GM21786 (cell line): Measurements from ENCODE around the gene PARVB.

Source experiments
- ATAC-seq: cut with Tn5 transposase; IDR thresholded peaks from one replicate; pipeline ENCODE4 v1.9.1; 2021; ENCODE audit not compliant: unreplicated experiment

The PARVB gene

DNA sequence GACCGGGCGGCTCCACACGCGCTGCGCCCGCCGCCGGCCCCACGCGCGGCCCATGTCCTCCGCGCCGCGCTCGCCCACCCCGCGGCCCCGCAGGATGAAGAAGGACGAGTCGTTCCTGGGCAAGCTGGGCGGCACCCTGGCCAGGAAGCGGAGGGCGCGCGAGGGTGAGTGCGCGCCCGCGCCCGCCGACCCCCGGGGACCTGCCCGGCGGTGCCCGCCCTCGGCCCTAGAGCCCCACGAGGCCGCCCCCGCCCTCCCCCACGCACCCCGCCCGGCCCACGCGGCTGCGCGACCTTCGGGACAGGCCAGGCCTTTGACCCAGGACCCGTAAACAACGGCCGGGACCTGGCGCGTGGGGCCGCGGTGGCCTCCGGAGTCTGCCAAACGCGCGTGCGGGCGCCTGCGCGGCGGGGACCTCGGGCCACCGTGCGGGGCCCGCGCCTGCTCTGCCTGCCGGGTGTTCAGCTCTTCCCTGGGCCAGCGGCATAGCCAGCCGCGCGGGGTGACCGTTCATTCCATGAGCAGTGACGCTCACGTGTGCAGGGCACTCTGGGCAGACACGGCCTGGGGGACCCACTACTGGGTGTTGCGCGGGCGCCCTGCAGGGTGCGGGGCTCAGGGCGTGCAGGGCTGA lies at the start of gene PARVB:
Gene PARVB, plus strand, starts transcription at position 15 of the 634 bp plus-strand sequence. Its CDS starts 38 bp downstream, at position 53.
- ATAC-seq, result no peak

DNA sequence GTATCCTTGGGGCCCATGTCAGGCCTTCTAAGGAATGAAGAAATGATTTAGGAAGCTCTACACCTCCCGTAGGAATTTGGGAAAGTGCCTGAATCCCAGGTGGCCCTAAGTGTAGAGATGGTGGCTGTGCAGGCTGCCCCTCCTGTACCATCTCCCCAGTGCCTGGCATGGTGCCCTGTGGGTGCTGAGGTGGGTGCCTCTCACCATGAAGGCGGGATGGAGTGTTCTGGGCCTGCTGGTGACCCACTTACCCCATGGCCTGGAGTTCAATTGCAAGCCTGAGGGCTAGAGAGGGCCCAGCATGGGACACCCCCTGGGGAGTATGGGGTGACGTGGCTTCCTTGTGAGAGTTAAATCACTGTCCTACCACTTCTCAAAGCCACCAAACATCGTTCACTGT lies 49.1 kb upstream of the PARVB start:
- ATAC-seq, result no peak

DNA sequence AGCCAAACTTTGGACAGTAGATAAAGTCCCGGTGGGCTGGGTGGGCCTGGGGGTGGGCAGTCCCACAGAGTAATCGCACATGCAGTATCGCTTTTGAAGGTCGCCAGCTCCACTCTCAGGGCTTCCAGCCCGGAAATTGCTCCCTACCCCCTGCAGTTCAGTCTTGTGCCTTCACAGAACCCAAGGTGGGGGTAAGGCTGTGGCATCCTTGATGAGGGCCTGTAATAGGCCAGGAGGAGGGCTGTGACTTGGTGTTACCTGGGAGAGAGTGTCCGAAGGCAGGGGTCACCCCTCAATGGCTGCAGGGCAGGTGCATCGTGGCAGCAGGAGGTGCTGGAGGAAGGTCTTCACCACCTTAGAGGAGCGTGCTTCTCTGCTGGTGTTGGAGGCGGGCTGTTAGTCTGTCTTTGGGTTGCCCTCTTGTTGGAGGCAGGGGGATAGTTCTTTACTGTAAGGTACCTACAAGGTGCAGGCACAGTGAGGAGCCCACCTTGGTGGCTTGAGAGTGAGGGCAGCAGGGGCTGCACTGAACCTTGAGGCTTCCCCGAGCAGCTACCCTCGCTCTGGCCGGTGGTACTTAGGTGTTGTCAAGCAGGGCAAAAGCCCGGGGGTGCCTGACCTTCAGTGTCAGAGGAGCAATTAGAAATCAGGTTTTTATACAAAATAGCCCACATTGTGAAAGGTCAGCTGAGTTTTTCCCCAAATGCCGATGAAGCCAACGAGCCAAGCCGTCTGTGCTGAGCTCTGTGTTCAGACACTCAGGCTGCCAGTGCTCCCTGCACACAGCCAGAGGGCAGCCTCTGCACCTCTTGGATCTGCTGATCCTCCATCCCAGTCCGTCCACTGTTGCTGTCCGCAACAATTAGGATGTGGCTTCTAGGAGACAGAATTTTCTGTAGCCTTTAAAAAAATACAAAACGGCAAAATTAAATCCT lies 47.0 kb upstream of the PARVB start:
- no peak for ATAC-seq

DNA sequence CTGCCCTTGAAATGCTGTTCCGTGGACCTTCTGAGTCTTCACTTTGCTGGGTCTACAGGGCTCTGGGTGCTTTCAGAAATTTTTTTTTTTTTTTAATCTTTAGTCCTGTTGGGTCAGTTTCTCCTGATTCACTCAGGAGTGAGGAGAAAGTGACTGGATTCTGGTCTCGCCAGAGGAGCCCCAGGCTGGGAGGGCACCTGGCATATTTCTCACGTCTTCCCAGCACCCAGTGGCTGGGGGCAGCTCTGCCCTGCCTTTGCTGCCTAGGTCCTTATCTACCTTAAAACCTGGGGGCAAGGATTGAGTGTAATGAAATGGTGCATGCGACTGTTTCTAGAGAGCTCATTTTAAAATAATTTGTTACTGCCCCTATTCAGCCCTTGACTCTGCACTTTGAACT lies 45.5 kb upstream of the PARVB start:
- ATAC-seq, result no peak

- ATAC-seq, result no peak
Measured at GRCh38 chr22:43980579-43980978, 43.5 kb upstream of the PARVB start.

DNA sequence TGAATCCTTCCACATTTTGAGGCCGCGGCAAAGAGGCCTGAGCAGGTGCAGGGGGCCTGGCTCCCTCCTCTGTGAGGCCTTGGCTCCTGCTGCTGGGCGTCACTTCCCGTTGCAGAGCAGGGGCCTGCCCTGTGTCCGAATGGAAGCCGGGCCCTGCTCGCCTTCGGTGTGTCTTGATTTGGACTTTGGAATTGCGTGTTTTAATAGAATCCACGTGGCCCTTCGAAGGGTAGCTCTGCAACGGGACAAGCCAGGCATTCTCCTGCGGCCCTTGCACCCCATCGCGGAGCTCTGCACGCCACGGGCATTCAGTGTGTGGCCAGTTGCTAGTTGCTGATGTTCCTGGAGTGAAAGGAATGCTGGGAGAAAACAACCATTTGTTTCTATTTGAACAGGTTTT lies 43.1 kb upstream of the PARVB start:
- no peak for ATAC-seq

DNA sequence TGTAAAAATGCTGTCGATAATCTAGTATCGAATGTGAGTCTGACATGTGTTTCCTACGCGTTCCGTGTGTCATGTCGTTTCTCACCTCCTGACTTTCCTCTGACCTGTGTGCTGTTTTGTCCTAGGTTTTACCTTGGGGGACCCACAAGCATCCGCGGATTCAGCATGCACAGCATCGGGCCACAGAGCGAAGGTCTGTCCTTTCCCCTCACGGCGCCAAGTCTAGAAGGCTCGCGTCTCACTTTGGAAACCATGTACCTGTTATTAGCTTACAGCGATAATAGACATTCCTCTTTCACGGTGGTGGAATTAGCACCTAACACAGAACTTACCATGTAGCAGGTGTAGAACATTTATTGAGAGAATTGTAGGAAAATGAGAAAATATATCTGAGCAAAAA lies 40.3 kb upstream of the PARVB start:
- no peak for ATAC-seq

DNA sequence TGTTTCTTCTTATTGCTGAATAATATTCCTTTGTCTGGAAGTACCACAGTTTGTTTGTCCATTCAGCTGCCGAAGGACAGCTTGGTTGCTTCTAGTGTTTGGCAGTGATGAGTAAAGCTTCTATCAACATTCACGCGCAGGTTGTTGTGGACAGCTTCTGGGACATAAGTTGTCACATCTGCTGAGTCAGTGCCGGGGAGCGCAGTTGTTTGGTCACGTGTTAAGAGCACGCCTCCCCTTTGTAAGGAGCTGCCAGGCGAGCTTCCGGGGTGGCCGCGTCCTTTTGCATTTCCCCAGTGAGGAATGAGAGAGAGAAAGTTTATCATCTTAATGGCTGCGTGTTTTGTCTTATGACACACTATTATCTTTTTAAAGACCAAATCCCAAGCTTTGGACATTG lies 38.6 kb upstream of the PARVB start:
- ATAC-seq, result no peak

DNA sequence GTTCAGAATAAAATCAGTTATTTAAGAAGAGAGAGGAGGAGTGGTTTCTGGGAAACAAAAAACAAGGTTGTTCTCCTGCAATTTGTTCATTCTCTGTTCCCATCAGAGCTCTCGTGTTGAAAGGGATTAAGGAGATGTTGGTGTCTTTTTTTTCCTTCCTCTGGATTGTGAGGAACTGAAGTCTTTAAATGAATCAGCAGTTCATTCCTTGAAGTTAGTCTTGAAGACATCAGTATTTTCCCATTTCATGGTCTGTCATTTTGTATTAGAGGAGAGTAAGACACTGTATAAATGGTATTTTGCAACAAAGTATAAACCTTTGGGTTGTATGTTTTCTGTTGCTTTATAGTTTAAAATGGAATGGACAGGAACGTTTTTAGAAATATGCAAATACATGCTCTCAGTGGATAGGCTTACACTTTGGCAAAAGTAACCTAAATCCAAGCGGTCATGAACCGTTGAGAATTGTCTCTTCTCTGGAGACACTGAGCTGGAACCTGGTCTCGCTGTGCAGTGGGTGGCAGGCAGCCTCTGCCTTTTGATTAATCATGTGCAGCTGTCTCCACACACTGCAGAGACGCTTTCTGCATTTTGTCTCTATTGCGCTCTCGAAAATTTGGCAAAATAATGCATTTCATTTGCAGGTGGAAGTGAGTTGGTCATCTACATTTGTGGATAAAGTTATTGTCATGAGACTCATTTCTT lies 35.8 kb upstream of the PARVB start:
- ATAC-seq, result no peak

DNA sequence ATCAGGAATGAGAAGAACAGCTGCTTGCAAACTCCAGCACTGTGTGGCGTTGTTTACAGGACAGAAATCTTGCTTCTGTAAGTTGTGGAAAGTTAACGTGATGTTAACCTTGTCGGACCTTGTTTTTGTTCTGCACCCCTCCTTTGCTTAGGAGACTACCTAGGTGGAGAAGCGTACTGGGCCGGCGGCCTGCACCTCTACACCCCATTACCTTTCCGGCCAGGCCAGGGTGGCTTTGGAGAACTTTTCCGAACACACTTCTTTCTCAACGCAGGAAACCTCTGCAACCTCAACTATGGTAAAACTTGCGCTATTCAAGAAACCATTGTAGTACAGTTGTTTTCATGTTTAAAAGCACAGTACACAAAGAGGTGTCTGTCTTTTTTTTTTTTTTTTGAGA lies 35.1 kb upstream of the PARVB start:
- ATAC-seq, result no peak

GRCh38 chr22:43990044-43990443 lies 34.1 kb upstream of the PARVB start:
- no peak for ATAC-seq

- no peak for ATAC-seq
Measured at GRCh38 chr22:43991316-43992020, 32.6 kb upstream of the PARVB start.

DNA sequence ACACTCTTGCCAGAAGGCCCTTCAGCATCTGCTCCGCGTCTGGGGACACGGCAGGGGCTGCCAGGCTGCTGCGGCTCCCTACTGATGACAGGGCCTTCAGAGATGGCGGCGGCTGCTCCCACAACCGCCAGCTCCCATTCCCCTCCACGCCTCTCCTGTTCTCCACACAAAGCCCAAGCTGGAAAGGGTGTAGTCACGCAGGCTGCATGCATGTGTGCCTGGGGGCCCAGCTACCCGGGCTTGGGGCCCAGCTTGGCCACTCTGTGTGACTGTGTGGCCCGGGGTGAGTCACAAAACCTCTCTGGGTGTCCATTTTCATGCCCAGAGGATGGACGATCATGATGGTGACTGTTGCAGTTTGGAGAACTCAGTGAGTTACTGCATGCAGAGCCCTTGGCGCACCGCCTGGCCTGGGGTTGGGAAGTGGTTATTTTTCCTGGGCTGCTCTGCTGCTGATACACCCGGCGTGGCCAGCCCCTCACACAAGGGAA lies 31.7 kb upstream of the PARVB start:
- ATAC-seq, result no peak

DNA sequence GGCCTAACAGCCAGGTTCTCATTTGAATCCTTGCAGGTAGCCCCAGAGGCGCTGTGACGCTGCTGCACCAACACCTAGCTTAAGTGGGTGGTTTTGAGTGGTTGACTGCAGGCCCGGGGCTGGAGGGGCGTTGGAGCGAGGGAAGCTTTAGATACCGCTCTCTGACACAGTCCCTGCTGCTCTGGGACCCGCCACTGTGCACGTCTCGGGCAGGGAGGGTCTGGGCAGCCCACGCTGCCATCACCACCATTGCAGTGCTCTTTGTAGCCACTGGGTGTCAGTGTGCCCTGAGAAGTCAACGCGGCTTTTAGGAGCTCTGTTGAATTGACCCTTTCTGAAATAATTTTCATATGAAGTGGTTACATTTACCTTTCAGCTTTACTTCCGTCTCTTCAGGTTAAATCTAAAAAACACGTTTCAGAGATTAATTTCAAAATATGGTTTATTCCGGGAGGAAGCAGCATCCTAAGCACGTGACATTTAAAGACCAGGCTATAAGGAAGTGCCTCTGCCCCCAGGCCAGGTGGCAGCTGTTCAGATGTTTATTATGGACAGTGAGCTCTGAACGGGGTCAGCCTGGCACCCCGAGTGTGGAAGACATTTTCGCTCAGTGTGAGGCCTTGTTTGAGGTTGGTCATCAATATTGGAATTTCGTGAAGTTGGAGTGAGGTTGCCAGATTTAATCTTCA lies 30.9 kb upstream of the PARVB start:
- no peak for ATAC-seq

GRCh38 chr22:43994006-43994405 lies 30.1 kb upstream of the PARVB start:
- ATAC-seq, result no peak

DNA sequence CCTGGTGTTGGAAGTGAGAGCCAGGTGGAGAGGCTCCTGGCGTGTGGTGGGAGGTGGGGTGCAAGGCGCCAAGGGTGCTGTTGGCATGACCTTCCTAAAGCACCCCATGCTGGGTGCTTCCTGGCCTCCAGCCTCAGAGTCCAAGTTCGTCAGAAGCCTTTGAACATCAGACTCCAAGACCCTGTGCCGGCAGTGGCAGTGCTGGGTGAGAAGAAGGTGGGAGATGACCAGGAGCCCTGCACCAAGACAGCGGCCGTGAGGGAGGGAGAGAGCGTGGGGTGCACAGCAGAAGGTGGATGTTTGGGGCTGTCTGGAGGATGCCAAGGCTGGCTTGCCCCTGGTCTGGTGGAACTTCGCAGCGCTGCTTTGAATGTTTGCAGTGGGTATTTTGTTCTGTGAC lies 29.7 kb upstream of the PARVB start:
- no peak for ATAC-seq

- ATAC-seq, result no peak
Measured at GRCh38 chr22:43995057-43995685, 28.9 kb upstream of the PARVB start.

DNA sequence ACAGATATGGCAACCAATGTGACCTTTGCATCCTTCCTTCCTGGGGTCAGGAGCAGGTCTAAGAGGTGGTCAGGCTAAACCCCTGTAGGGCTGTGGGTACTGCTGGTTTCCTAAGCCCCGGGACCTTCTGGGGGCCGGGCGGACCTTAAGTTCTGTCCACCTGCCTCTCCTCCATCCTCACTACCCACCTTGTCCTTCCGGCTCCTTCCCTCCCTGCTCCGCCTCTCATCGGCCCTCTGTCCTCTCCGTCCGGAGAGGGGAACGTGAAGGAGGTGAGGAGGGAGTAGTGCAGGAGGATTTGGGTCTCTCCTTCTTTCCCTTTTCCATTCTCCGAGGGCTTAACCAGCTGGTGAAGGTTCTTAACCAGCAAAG lies 28.3 kb upstream of the PARVB start:
- ATAC-seq, result no peak

GRCh38 chr22:43996170-43996980 lies 27.7 kb upstream of the PARVB start:
- ATAC-seq, result no peak
